GM12878 (cell line): ENCODE data around the gene DNAJC17. TPM values are rescaled to one million over a fixed set of nuclear protein-coding genes. Genes with fewer than 3 reads are reported as not detected.

Source experiments
- ATAC-seq: fragments of 200-7000 bp; cut with Tn5 transposase; 3 replicates; pipeline ENCODE4 v1.9.1; 2020; ENCODE audit warnings: mild to moderate bottlenecking, moderate library complexity
- BruUV-seq: library from RNA; stranded (reverse); fragments of 400-500 nt; replicated peaks from 2 replicates; lab custom pipeline; 2021; lab: Mats Ljungman, UMichigan
- CTCF ChIA-PET: fragments of 300-600 bp; sonication (Branson Sonifier 250); formaldehyde crosslinking; extraction: SDS; loops from one replicate; lab custom pipeline; 2021; ENCODE audit warnings: inconsistent platforms; lab: Yijun Ruan, JAX
- POLR2A ChIA-PET: fragments of 350-600 bp; formaldehyde crosslinking; extraction: SDS; loops from one replicate; lab custom pipeline; 2021; ENCODE audit warnings: inconsistent platforms; lab: Charles Lee
- RAD21 ChIA-PET: fragments of 300-600 bp; sonication (Branson Sonifier 250); formaldehyde crosslinking; loops from one replicate; lab custom pipeline; 2023; ENCODE audit warnings: antibody characterized with exemption; ENCODE audit not compliant: unreplicated experiment; lab: Charles Lee
- SMC1A ChIA-PET: fragments of 300-600 bp; sonication (Branson Sonifier 250); formaldehyde crosslinking; loops from one replicate; lab custom pipeline; 2023; ENCODE audit not compliant: unreplicated experiment, uncharacterized antibody; lab: Charles Lee
- DNase-seq: peaks from one replicate; pipeline ENCODE4 v3.0.0-alpha.2; 2011; ENCODE audit warnings: low read depth, low spot score
- FAIRE-seq: peaks from 3 replicates; lab custom pipeline; 2011; peaks lifted over from hg19 to GRCh38; lab: Jason Lieb, UNC
- H2AFZ ChIP-seq: 2 replicates; pipeline ENCODE4 v1.6.0; 2011; ENCODE audit warnings: low read depth, low read length, control low read depth; ENCODE audit not compliant: control insufficient read depth
- H3K27ac ChIP-seq: 2 replicates; pipeline ENCODE4 v1.5.1; 2011; ENCODE audit warnings: control low read depth; ENCODE audit not compliant: control insufficient read depth, insufficient read depth
- H3K27me3 ChIP-seq, 2 experiments: replicated peaks in 1 of 2; 2 replicates each; pipeline versions ENCODE4 v1.6.0 to v1.6.1; 2011; ENCODE audit warnings: low read length in 1 of 2; ENCODE audit not compliant: control insufficient read depth in 2 of 2, insufficient read depth in 2 of 2
- H3K36me3 ChIP-seq, 2 experiments: 2 replicates each; pipeline ENCODE4 v1.5.1; 2011; ENCODE audit warnings: low read length in 1 of 2; ENCODE audit not compliant: control insufficient read depth in 2 of 2, insufficient read depth in 2 of 2
- H3K4me1 ChIP-seq: 2 replicates; pipeline ENCODE4 v1.6.1; 2011; ENCODE audit warnings: mild to moderate bottlenecking, low read length, moderate library complexity, mixed read lengths; ENCODE audit not compliant: control insufficient read depth, insufficient read depth
- H3K4me2 ChIP-seq: 2 replicates; pipeline ENCODE4 v1.6.0; 2011; ENCODE audit warnings: control low read depth; ENCODE audit not compliant: control insufficient read depth, insufficient read depth
- H3K4me3 ChIP-seq: fragments of 200-600 bp; sonication (generic); 2 replicates; pipeline ENCODE4 v1.5.1; 2016
- H3K79me2 ChIP-seq: 2 replicates; pipeline ENCODE4 v1.6.0; 2011; ENCODE audit warnings: low read length; ENCODE audit not compliant: control insufficient read depth, insufficient read depth
- H3K9ac ChIP-seq: 2 replicates; pipeline ENCODE4 v1.8.0; 2011; ENCODE audit warnings: low read length, control low read depth, mixed read lengths; ENCODE audit not compliant: control insufficient read depth, insufficient read depth
- H3K9me3 ChIP-seq: replicated peaks from 3 replicates; pipeline ENCODE4 v1.5.1; 2011; ENCODE audit warnings: mild to moderate bottlenecking, low read length; ENCODE audit not compliant: control insufficient read depth, insufficient read depth
- H4K20me1 ChIP-seq: 2 replicates; pipeline ENCODE4 v1.6.0; 2011; ENCODE audit not compliant: control insufficient read depth, insufficient read depth
- BRCA1 ChIP-seq: IDR thresholded peaks from 2 replicates; pipeline ENCODE4 v1.6.1; 2011; ENCODE audit warnings: low read depth, low read length, improper control_type of control experiment
- CHD4 ChIP-seq: fragments of 200-600 bp; sonication (generic); IDR thresholded peaks from 2 replicates; pipeline ENCODE4 v1.6.1; 2016; ENCODE audit warnings: mild to moderate bottlenecking
- CTCF ChIP-seq, 3 experiments: IDR thresholded peaks in 2 of 3; conservative IDR thresholded peaks in 1 of 3; 2 replicates each; pipeline ENCODE4 v1.5.1; 2011; ENCODE audit warnings: low read depth in 3 of 3, low read length in 3 of 3, mild to moderate bottlenecking in 3 of 3, control low read depth in 2 of 3, moderate library complexity in 2 of 3, inconsistent platforms in 1 of 3, mixed read lengths in 1 of 3; ENCODE audit not compliant: control insufficient read depth in 2 of 3, insufficient read depth in 1 of 3; ENCODE audit errors: extremely low read depth in 1 of 3
- MEF2A ChIP-seq: IDR thresholded peaks from 2 replicates; pipeline ENCODE4 v1.6.1; 2011; ENCODE audit warnings: low read depth, mild to moderate bottlenecking, low read length, moderate library complexity; ENCODE audit not compliant: insufficient read depth
- NBN ChIP-seq: fragments of 450-650 bp; IDR thresholded peaks from 2 replicates; pipeline ENCODE4 v1.6.1; 2016
- PML ChIP-seq: IDR thresholded peaks from 2 replicates; pipeline ENCODE4 v1.6.1; 2012; ENCODE audit warnings: low read length, inconsistent platforms
- WGBS: methylation state at CpG from one replicate; pipeline ENCODE4 v1.1.6; 2016; ENCODE audit warnings: low lambda C conversion rate; ENCODE audit not compliant: insufficient replicate concordance, insufficient coverage; ENCODE audit errors: missing lambda C conversion rate; 5-methylcytosine and 5-hydroxymethylcytosine counted together
- in situ Hi-C: fragments of 300-500 bp; cut with MboI; formaldehyde crosslinking; loops from 9 replicates; pipeline ENCODE4 v1.14.3; 2018; ENCODE audit warnings: mixed read lengths
- intact Hi-C: fragments of 100-400 bp; cut with micrococcal nuclease; formaldehyde crosslinking; loops from one replicate; pipeline ENCODE4 v1.14.2; 2022; ENCODE audit not compliant: unreplicated experiment
- polyA plus RNA-seq, 11 experiments: library from polyadenylated mRNA; depleted of rRNA in 4 of 11; unstranded in 6 of 11; stranded (reverse) in 5 of 11; fragments of >200 nt; fragmentation: Nextera tagmentation in 4 of 11; fragmentation: Illumina TruSeq in 1 of 11; extraction: Ambion mirVana in 4 of 11; extraction: Trizol in 1 of 11; gene quantifications; 1 replicate in 1 of 11; 2 replicates in 10 of 11; pipeline versions ENCODE4 v1.2.1 to v1.2.3, GENCODE V29; 2011 to 2016; ENCODE audit warnings: inconsistent platforms in 2 of 11, missing spikeins in 2 of 11, low read depth in 1 of 11
- total RNA-seq, 4 experiments: library from RNA; depleted of rRNA in 3 of 4; stranded (reverse); fragments of >200 nt in 3 of 4; fragmentation: Illumina TruSeq in 1 of 4; extraction: Trizol in 1 of 4; gene quantifications; 2 replicates each; pipeline versions ENCODE4 v1.2.1 to v1.2.3, GENCODE V29; 2013 to 2021
- TF ChIP-seq, protein P1 (sequence below): fragments of 450-650 bp; IDR thresholded peaks from 2 replicates; pipeline ENCODE4 v1.6.1; 2017; ENCODE audit warnings: mild to moderate bottlenecking, low read depth, inconsistent platforms; ENCODE audit not compliant: poor library complexity, severe bottlenecking
- TF ChIP-seq, protein P2 (sequence below): IDR thresholded peaks from 2 replicates; pipeline ENCODE4 v1.6.1; 2012; ENCODE audit warnings: low read depth, low read length, improper control_type of control experiment

Gene DNAJC17
- total and polyA plus RNA-seq, 10 of the 15 experiments (the other 5 are each of a cell fraction or from before 2014, with no cell fraction given), result 6.1 to 62.8 (median 45.4) TPM

GRCh38 chr15:40831861-40832260 is 24.6 kb upstream of the DNAJC17 start (continued):
- TF ChIP-seq, protein P1, sequence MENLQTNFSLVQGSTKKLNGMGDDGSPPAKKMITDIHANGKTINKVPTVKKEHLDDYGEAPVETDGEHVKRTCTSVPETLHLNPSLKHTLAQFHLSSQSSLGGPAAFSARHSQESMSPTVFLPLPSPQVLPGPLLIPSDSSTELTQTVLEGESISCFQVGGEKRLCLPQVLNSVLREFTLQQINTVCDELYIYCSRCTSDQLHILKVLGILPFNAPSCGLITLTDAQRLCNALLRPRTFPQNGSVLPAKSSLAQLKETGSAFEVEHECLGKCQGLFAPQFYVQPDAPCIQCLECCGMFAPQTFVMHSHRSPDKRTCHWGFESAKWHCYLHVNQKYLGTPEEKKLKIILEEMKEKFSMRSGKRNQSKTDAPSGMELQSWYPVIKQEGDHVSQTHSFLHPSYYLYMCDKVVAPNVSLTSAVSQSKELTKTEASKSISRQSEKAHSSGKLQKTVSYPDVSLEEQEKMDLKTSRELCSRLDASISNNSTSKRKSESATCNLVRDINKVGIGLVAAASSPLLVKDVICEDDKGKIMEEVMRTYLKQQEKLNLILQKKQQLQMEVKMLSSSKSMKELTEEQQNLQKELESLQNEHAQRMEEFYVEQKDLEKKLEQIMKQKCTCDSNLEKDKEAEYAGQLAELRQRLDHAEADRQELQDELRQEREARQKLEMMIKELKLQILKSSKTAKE, result no peak
- TF ChIP-seq CTCF (IDR thresholded peaks at IDR 0.05 in 2 of 3, conservative IDR thresholded peaks at IDR 0.05 in 1 of 3; ENCODE audit: control insufficient read depth in 2 of 3, extremely low read depth in 1 of 3, insufficient read depth in 1 of 3, low read depth in 3 of 3, low read length in 3 of 3) (no peak), BRCA1 (no peak), MEF2A (no peak), PML (no peak), CHD4 (no peak)
- TF ChIP-seq, protein P2, sequence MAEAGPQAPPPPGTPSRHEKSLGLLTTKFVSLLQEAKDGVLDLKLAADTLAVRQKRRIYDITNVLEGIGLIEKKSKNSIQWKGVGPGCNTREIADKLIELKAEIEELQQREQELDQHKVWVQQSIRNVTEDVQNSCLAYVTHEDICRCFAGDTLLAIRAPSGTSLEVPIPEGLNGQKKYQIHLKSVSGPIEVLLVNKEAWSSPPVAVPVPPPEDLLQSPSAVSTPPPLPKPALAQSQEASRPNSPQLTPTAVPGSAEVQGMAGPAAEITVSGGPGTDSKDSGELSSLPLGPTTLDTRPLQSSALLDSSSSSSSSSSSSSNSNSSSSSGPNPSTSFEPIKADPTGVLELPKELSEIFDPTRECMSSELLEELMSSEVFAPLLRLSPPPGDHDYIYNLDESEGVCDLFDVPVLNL, result no peak

DNA sequence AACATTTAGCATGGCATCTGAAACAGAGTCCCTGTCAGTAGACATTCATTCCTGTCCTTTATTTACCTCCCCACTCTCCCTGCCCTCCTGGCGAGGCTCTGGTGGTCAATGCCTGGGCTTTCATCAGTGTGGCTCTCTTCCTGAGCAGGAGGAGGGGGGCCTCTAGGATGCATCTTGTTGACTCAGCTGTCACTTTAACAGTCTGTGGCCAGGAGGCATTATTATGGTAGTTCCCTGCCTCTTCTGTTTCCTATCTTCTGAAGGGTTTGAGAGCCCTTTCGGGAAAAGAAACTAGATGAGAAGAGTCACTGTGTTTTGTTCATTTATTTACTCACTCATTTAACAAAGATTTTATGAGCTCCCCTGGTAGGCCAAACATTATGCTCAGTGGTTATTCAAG is 23.6 kb upstream of the DNAJC17 start:
- intact Hi-C loops (no loop called here), in situ Hi-C loops (no loop called here)
- Histone ChIP-seq H3K36me3 (no peaks in the 10 kb centered on the region), H3K27me3 (no peaks in the 10 kb centered on the region; a peak in 1 of 4 replicates), H4K20me1 (no peaks in the 10 kb centered on the region), H3K79me2 (no peaks in the 10 kb centered on the region), H2AFZ (no peak overlapping the region), H3K27ac (no peak overlapping the region), H3K4me1 (no peaks in the 10 kb centered on the region), H3K4me3 (no peak overlapping the region), H3K4me2 (no peak overlapping the region), H3K9me3 (no peaks in the 10 kb centered on the region), H3K9ac (no peak overlapping the region)
- DNase-seq (no peak), ATAC-seq (no peak), FAIRE-seq (no peak)
- RAD21 ChIA-PET, result interaction anchor here (0.7 kb wide), 1 partner anchor 262 kb away, joined by 3 read pairs; no protein-coding TSS in a partner anchor
- no TSS peak for BruUV-seq
- POLR2A ChIA-PET, result no interaction called here
- CTCF ChIA-PET, result interaction anchor here (0.6 kb wide), 1 partner anchor 121 kb away, joined by 4 read pairs; no protein-coding TSS in a partner anchor
- SMC1A ChIA-PET, result interaction anchor here (1.0 kb wide), 1 partner anchor 13 kb away, joined by 3 read pairs; the partner anchor contains the start of gene SPINT1
- no peak for TF ChIP-seq NBN
- 40% methylated on average over 2 of the region's 2 CpGs for WGBS
